ENCODE results near the gene DHX35.

Gene DHX35

GRCh38 chr20:39072653-39073052 is 110.5 kb downstream of the DHX35 start:
- in situ Hi-C loops (cut with HindIII; ENCODE audit: low pct_ligation_motif_present, low pct_unique_long_range_greater_than_20kb, low sequenced_read_pairs): no loop called here
- DNase-seq: no peak

- DNase-seq: no peak
- in situ Hi-C loops (cut with HindIII; ENCODE audit: low pct_ligation_motif_present, low pct_unique_long_range_greater_than_20kb, low sequenced_read_pairs): no loop called here
Measured at GRCh38 chr20:39075731-39076130, 113.6 kb downstream of the DHX35 start.

- in situ Hi-C loops (cut with HindIII; ENCODE audit: low pct_ligation_motif_present, low pct_unique_long_range_greater_than_20kb, low sequenced_read_pairs): no loop called here
- DNase-seq: no peak
Measured at GRCh38 chr20:39076958-39077357, 114.8 kb downstream of the DHX35 start.

- DNase-seq: no peak
- in situ Hi-C loops (cut with HindIII; ENCODE audit: low pct_ligation_motif_present, low pct_unique_long_range_greater_than_20kb, low sequenced_read_pairs): no loop called here
Measured at GRCh38 chr20:39080326-39080725, 118.2 kb downstream of the DHX35 start.

GRCh38 chr20:39081255-39081654 is 119.1 kb downstream of the DHX35 start:
- in situ Hi-C loops (cut with HindIII; ENCODE audit: low pct_ligation_motif_present, low pct_unique_long_range_greater_than_20kb, low sequenced_read_pairs): no loop called here
- DNase-seq: peak; percentile 72

GRCh38 chr20:39082622-39083398 is 120.7 kb downstream of the DHX35 start:
- in situ Hi-C loops (cut with HindIII; ENCODE audit: low pct_ligation_motif_present, low pct_unique_long_range_greater_than_20kb, low sequenced_read_pairs): no loop called here
- DNase-seq: no peak

- in situ Hi-C loops (cut with HindIII; ENCODE audit: low pct_ligation_motif_present, low pct_unique_long_range_greater_than_20kb, low sequenced_read_pairs): no loop called here
Measured at GRCh38 chr20:39083761-39084160, 121.6 kb downstream of the DHX35 start.

GRCh38 chr20:39089029-39089428 is 126.9 kb downstream of the DHX35 start:
- in situ Hi-C loops (cut with HindIII; ENCODE audit: low pct_ligation_motif_present, low pct_unique_long_range_greater_than_20kb, low sequenced_read_pairs): no loop called here
- DNase-seq: no peak

More at GRCh38 chr20:39083761-39084160, 121.6 kb downstream of the DHX35 start:
- DNase-seq: no peak
